ENCODE data around the gene MLF2.
"Not testable (repeated sequence)": the region's sequence is repeated elsewhere in the genome, so short reads cannot be mapped to it uniquely, and the experiment has no call there.

The MLF2 gene

DNA sequence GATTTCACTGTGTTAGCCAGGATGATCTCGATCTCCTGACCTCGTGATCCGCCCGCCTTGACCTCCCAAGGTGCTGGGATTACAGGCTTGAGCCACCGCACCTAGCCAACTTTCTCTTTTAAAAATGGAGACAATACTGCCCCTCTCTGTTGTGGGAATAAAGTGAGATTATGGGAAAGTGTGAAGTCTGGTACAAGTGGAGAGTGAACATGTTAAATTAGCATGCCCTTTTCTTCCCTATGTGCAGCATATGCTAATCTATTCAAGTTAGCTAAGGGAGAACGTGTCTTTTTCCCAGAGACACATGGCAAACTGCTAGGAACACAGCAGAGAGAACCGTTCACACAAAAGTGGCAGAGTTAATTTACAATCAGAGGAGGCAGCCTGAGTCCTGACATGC, 27.6 kb downstream of the MLF2 start:
- DNase-seq: no peak

DNA sequence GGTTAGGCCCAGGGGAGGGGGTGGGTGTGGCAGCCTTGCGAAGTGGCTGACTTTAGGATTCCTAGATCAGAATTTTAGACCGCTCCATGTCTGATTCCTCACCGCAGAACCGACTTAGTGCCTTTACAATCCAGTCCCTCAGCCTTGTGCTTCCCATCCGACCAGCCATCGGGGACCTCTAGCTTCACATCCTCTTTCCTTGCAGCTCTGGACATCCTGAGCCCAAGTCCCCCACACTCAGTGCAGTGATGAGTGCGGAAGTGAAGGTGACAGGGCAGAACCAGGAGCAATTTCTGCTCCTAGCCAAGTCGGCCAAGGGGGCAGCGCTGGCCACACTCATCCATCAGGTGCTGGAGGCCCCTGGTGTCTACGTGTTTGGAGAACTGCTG, 28.5 kb downstream of the MLF2 start:
- DNase-seq: no peak

DNA sequence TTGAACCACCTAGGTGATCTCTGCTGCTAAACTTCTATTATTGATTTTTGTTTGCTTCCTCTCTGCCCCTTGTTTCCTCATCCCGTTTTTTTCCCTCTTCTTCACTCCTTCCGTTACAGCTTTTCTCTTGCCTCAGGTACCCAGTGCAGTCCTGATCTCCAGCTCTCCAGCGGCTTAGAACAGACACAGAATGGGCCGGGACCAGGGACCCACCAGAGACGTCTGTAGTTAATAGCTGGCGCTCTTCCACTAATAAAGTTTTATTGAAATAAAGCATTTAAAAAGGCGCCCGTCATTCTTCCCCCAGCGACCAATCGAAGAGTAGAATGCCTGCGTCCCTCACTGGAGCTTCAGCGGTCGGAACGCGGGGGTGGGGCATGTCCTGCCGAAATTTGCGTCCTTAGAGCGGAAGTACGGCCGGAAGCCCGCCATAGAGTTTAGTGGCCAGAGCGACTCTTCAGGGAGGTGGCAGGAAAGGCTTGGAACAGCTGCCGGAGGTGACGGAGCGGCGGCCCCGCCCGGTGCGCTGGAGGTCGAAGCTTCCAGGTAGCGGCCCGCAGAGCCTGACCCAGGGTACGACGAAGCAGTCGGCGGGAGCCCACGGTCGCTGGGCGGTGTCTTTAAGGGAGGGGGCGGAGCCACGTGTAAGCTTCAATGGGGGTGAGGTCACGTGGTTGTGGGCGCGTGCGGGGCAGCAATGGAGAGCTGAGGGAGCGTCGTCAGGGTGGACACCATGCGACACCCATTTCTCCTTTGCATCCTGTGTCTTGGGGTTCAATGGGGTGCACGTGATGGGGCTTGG, 29.1 kb downstream of the MLF2 start, which contains the start of gene COPS7A:
COPS7A (plus strand) TSS at position 440 of the 802 bp plus-strand sequence. CDS start 611 bp downstream, outside the sequence.
- peak; percentile 98 for DNase-seq

DNA sequence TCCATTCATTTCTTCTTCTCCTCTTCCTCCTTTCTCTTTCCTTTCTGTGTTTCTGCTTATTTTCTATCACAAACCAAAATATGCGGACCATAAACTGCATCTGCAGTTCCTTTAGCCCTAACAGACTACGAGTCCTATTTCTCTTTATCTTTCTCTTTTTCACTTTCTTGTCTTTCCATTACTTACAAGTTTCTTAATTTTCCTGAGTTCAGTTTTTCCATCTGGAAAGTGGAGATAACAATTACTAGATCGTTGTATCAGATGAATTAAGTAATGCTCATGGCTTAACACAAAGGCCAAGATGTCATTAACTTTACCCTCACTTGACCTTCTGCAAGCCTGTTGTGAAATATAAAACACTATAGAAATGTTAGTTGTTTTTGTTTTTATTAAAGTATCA, 30.1 kb downstream of the MLF2 start:
- DNase-seq: no peak

DNA sequence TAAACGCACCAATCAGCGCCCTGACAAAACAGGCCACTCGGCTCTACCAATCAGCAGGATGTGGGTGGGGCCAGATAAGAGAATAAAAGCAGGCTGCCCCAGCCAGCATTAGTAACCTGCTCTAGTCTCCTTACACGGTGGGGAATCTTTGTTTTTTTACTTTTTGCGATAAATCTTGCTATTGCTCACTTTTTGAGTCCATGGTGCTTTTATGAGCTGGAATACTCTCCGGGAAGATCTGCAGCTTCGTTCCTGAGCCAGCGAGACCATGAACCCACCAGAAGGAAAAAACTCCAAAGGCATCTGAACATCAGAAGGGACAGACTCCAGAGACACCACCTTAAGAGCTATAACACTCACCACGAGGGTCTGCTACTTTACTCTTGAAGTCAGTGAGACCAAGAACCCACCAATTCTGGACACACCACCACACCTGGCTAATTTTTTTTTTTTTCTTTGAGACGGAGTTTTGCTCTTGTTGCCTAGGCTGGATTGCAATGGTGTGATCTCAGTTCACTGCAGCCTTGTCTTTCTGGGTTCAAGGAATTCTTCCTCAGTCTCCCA, 36.0 kb downstream of the MLF2 start:
- no peak for DNase-seq

DNA sequence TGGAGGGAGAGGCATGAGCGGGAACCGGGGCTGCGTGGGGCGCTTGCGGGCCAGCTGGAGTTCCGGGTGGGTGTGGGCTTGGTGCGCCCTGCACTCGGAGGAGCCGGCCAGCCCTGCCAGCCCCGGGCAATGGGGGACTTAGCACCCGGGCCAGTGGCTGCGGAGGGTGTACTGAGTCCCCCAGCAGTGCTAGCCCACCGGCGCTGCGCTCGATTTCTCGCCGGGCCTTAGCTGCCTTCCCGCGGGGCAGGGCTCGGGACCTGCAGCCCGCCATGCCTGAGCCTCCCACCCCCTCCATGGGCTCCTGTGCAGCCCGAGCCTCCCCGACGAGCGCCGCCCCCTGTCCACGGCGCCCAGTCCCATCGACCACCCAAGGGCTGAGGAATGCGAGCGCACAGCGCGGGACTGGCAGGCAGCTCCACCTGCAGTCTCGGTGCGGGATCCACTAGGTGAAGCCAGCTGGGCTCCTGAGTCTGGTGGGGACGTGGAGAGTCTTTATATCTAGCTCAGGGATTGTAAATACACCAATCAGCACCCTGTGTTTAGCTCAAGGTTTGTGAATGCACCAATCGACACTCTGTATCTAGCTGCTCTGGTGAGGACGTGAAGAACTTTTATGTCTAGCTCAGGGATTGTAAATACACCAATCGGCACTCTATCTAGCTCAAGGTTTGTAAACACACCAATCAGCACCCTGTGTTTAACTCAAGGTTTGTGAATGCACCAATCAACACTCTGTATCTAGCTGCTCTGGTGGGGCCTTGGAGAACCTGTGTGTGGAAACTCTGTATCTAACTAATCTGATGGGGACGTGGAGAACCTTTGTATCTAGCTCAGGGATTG, 36.7 kb downstream of the MLF2 start:
- not testable (repeated sequence) for DNase-seq

DNA sequence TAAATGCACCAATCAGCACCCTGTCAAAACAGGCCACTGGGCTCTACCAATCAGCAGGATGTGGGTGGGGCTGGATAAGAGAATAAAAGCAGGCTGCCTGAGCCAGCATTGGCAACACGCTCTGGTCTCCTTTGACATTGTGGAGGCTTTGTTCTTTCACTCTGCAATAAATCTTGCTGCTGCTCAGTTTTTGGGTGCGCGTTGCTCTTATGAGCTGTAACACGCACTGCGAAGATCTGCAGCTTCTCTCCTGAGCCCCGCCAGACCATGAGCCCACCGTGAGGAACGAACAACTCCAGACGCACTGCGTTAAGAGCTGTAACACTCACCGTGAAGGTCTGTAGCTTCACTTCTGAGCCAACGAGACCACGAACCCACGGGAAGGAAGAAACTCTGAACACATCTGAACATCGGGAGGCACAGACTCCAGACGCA, 44.0 kb downstream of the MLF2 start:
- DNase-seq: no peak

DNA sequence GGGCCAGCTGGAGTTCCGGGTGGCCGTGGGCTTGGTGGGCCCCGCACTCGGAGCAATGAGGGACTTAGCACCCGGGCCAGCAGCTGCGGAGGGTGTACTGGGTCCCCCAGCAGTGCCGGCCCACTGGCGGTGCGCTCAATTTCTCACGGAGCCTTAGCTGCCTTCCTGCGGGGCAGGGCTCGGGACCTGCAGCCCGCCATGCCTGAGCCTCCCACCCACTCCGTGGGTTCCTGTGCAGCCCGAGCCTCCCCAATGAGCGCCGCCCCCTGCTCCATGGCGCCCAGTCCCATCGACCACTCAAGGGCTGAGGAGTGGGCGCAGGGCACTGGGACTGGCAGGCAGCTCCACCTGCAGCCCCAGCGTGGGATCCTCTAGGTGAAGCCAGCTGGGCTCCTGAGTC, 44.6 kb downstream of the MLF2 start:
- not testable (repeated sequence) for DNase-seq

DNA sequence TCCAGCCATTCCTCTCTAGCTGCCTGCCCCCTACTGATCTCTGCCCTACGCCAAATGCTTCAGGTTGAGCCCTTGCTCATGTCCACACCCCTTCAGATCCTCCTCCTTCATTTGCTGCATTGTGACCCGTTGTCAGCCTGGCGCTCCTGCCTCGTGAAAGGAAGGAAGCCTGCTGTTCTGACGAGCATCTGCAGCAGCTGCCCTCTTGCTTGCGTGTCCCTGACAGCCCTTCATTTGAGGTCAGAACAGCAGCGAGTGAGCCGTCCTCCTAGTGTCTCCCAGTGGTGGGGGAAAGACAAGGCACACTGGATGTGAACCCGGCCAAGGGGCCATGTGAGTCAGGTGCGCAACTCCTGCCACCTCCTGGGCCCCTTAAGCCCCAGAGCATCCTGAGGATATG, 49.3 kb downstream of the MLF2 start:
- DNase-seq: no peak

DNA sequence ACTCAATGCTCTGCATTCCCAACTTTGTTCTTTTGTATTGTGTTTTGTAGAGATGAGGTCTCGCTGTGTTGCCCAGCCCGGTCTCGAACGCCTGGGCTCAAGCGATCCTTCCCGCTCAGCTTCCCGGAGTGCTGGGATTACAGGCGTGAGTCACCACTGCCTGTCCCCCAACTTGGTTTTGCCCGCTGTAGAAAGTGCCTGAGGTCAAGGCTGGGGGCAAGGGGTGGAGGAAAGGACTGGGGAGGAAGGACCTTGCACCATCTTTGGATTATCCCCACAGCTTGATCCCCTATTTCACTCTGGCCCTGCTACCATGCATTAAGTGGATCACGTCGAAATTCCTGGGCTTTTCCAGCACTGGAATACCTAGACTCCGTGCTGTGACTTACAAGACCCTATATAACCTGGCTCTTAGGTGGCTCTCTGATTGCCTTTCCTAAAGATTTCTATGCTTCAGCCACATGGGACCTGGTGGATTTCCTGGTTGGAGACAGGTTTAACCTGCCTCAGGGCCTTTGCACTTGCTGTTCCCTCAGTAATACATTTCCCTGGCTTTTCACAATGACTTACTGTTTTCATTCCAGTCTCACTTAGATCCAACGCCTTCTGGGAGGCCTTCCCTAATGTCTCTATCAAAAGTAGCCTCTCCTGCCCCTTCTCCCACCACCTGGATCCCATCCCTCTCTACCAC, 51.7 kb downstream of the MLF2 start:
- DNase-seq: no peak

DNA sequence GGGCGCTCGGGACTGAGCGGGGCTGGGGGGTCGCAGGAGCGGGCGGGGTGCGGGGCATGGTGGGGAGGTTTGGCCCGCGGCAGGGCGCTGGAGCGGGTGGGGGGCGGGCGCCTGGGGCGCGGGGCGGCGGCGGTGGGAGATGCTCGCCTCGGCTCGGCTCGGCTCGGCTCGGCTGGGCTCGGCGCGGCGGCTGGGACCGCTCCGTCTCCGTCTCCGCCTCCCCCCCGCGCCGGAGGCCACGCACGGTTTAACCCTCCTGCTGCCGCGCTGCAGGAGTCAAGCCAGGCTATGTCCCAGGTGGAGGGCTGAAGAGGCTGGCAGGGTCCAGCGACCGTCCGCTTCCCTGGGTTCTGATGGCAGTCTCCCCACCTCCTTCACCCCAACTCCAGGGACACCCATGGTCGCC, 52.3 kb downstream of the MLF2 start, which contains the start of gene PIANP:
PIANP (minus strand) TSS at position 170 of the 406 bp plus-strand sequence. CDS start 2,754 bp downstream, outside the sequence.
- peak; percentile 79 for DNase-seq

DNA sequence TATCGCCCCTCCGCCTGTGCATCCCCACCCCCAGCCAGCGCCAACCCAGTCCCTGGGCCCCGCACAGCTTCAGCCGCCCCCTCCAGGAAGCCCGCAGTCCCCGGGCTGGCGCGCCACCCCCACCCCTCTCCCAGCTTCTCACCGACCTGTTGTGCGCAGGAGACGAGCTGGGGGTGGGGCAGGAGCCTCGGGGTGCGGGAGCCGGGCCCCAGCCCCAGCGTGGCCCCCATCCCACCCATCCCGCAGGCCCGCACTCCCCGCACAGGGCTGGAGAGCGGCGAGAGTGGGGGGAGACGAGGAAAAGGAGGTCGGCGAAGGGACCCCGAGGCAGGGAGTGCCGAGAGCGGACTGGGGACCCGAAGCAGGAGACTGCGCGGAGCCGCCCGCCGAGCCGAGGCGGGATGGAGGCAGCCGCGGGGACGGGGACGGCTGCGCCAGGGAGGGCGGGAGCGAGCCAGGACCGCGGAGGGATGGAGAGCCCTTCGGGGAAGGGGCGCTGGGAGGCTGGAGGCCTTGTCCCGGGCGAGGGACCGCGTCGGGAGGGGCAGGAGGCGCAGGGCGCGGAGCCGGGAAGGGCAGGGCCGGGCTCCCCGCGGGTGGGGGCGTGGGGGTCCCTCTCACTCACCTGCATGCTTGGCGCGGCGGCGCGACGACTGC, 52.8 kb downstream of the MLF2 start:
- DNase-seq: peak; percentile 51

DNA sequence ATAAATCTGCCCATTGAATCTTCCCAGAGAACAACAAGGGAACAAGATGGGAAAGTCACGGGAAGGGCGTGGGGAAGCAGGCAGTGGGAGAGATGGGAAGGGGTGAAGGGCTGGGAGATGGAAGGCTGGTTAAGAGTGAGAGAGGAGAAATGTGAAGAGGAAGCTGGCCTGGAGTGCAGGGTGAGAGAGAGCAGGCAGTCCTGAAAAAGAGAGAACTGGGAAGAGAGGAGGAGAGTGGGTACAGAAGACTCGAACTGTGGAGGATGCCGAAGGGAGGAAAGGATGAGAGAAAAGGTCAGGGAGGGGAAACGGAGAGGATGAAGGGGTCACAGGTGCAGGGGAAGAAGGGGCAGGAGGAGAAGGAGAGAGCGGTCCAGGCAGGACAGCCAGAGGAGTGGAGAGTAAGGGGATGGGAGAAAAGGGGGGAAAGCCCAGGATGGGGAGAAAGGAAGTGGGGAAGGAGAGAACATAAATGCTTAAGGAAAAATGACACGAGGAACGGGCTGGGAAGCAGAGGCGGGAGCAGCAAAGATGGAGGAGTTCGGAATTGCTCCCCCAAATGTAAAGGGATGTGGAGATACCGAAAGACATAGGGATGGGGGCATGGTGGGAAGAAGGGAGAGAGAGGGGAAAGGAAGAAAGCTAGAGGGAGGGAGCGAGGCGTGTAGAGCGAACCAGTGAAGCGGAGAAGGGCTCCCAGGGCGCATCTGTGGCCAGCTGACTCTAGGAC, 53.5 kb downstream of the MLF2 start:
- no peak for DNase-seq

DNA sequence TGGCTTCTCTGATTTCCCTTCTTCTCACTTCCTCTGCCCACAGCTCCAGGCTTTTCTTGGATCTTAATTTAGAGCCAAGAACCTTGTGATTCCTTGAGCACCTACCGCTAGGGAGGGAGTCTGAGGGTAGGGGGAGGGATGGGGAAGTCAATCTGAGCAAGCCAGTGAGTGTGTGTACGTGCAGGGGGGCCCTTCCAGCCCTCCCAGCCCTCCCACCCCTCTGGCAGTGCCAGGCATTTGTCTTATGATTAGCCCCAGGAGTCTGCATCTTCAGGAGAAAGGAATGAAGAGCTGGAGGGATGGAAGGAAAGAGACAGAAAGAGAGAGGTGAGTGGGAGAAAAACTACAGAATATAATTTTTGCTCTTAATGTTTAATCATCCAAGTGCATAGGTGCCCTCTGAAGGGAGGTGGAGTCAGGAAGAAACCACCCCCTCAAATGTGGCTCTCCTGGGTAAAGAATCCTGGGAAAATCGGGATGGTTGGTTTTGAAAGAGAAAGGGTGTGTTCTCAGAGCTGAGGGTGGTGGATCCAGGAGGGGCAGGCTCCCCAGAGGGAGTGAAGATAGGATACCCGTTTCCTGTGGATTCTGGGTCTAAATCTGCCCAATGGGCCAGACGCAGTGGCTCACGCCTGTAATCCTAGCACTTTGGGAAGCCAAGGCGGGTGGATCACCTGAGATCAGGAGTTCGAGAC, 54.4 kb downstream of the MLF2 start:
- no peak for DNase-seq
